Activated naive CD8-positive, alpha-beta T cell (primary cell): ENCODE results near the gene VANGL2.
"Not testable (repeated sequence)": the region's sequence is repeated elsewhere in the genome, so short reads cannot be mapped to it uniquely, and the experiment has no call there.

Experiments used
- H3K27ac Mint-ChIP-seq: one replicate; pipeline ENCODE4 v1.8.0; 2021; ENCODE audit warnings: mixed read lengths
- H3K27me3 Mint-ChIP-seq: one replicate; pipeline ENCODE4 v1.8.0; 2021; ENCODE audit warnings: mixed read lengths
- H3K36me3 Mint-ChIP-seq: one replicate; pipeline ENCODE4 v1.8.0; 2021; ENCODE audit warnings: mixed read lengths
- H3K4me1 Mint-ChIP-seq: one replicate; pipeline ENCODE4 v1.8.0; 2021; ENCODE audit warnings: low read depth, mixed read lengths
- H3K4me3 Mint-ChIP-seq: one replicate; pipeline ENCODE4 v1.8.0; 2021; ENCODE audit warnings: mild to moderate bottlenecking, mixed read lengths
- H3K9me3 Mint-ChIP-seq: one replicate; pipeline ENCODE4 v1.8.0; 2021; ENCODE audit warnings: low read depth, mixed read lengths

Gene VANGL2

DNA sequence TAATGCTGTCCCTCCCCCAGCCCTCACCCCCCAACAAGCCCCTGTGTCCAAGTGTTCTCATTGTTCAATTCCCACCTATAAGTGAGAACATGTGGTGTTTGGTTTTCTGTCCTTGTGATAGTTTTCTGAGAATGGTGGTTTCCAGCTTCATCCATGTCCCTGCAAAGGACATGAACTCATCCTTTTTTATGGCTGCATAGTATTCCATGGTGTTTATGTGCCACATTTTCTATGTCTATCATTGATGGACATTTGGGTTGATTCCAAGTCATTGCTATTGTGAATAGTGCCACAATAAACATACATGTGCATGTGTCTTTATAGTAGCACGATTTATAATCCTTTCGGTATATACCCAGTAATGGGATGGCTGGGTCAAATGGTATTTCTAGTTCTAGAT, 15.6 kb upstream of the VANGL2 start:
- not testable (repeated sequence) for H3K36me3 Mint-ChIP-seq, H3K4me1 Mint-ChIP-seq, H3K4me3 Mint-ChIP-seq, H3K27me3 Mint-ChIP-seq, H3K27ac Mint-ChIP-seq, H3K9me3 Mint-ChIP-seq

DNA sequence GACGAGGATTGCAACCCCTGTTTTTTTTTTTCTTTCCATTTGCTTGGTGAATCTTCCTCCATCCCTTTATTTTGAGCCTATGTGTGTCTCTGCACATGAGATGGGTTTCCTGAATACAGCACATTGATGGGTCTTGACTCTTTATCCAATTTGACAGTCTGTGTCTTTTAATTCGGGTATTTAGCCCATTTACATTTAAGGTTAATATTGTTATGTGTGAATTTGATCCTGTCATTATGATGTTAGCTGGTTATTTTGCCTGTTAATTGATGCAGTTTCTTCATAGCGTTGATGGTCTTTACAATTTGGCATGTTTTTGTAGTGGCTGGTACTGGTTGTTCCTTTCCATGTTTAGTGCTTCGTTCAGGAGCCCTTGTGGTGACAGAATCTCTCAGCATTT, 12.0 kb upstream of the VANGL2 start:
- not testable (repeated sequence) for H3K4me1 Mint-ChIP-seq, H3K36me3 Mint-ChIP-seq, H3K9me3 Mint-ChIP-seq, H3K27ac Mint-ChIP-seq, H3K27me3 Mint-ChIP-seq, H3K4me3 Mint-ChIP-seq

DNA sequence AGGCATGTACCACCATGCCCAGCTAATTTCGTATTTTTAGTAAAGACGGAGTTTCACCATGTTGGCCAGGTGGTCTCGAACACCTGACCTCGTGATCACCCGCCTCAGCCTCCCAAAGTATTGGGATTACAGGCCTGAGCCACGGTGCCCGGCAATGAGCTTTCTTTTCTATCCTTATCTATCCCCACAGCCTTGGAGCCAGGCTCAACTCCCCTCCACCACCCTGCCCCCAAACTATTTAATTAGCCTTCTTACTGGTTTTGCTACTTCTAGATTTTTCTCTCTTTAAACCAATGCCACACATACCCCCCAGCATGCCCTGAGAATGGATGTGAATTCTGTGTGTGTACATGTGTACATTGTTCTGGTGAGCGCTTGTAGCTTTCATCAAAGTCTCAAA, 5.7 kb upstream of the VANGL2 start:
- Mint-ChIP-seq H3K27me3 (peaks cover 1% of the 10 kb centered on the region), H3K4me1 (no peaks in the 10 kb centered on the region), H3K36me3 (no peaks in the 10 kb centered on the region), H3K27ac (no peak overlapping the region), H3K9me3 (no peaks in the 10 kb centered on the region), H3K4me3 (no peak overlapping the region)

DNA sequence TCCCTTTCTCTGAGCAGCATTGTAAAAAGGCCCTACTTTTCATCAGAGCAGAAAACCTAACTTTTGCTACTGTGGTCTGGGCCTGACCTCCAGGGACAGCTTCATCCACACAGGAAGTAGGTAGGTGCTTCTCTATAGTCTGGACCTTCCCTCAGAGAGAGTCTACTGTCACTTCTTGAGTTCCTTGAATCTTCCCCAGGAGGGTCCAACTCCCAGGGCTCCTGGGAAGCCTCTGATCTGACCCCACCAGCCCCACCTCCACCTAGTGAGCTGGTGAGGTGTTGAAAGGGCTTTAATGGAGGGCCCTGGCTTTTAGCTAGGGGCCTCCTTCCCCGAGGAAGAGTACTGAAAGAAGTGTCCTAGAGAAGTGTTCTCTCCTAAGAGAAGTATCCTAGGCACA, 2.7 kb upstream of the VANGL2 start:
- Mint-ChIP-seq H3K27me3 (peaks cover 6% of the 10 kb centered on the region), H3K4me1 (peaks cover 11% of the 10 kb centered on the region)

DNA sequence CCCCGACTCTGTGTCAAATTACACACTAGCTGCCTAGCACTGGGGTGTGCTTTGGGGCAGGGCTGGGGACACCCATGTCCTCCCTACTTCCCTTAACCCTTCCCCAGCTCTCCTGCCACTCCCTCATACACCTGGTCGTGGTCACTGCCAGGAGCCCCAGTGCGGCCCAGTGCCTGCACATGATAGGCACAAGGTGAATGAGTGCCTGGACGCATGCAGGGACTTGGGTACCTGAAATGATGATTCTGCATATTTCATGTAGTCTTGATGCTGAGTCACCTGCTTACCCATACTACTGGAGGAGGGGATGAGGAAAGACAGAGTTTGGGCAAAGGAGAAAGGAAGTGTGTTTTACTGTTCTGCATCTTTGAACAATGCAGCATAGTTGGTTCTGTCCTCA, 1.5 kb upstream of the VANGL2 start:
- Mint-ChIP-seq H3K4me3 (peak overlapping the region; percentile 48), H3K27ac (no peak overlapping the region), H3K4me1 (peaks cover 11% of the 10 kb centered on the region), H3K9me3 (no peaks in the 10 kb centered on the region), H3K27me3 (peaks cover 6% of the 10 kb centered on the region), H3K36me3 (no peaks in the 10 kb centered on the region)

More for the DNA sequence above, 2.7 kb upstream of the VANGL2 start:
- no peak overlapping the region for H3K4me3 Mint-ChIP-seq
- no peak overlapping the region for H3K27ac Mint-ChIP-seq
- H3K9me3 Mint-ChIP-seq: no peaks in the 10 kb centered on the region
- H3K36me3 Mint-ChIP-seq: no peaks in the 10 kb centered on the region

DNA sequence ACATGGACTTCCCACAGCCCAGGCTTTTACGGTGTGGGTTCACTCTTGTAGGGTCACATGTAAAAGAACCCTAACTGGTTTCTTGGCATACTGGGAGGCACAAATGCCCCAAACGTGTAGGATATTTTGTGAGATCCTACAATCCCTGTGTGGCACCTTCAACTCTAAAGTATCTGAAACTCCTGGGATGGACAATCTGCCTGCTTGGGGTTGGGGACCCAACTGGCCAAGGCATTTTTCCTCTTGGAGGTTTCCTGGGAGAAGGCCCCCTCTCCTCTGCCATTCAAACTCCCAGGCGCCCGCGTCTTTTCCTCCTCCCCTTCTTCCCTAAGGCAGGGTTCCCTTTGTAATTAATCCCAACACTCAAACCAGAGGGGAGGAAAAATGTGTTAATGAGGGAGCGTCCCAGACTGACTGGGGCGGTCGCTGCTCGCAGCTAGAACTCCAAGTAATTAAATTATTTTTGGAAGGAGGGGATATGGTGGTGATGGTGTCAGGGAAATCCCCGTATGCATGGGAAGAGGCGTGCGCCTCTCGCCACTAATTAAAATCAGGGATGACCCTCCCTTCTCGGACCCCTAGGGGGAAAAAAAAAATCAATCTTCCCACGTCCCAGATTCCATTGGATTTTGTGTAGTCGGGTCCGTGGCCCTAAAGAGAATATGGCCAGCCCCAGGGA, 681 bp upstream of the VANGL2 start:
- Mint-ChIP-seq H3K36me3 (no peaks in the 10 kb centered on the region), H3K4me1 (peaks cover 11% of the 10 kb centered on the region), H3K27ac (no peak overlapping the region), H3K27me3 (peaks cover 6% of the 10 kb centered on the region), H3K9me3 (no peaks in the 10 kb centered on the region), H3K4me3 (peak overlapping the region; percentile 48)

DNA sequence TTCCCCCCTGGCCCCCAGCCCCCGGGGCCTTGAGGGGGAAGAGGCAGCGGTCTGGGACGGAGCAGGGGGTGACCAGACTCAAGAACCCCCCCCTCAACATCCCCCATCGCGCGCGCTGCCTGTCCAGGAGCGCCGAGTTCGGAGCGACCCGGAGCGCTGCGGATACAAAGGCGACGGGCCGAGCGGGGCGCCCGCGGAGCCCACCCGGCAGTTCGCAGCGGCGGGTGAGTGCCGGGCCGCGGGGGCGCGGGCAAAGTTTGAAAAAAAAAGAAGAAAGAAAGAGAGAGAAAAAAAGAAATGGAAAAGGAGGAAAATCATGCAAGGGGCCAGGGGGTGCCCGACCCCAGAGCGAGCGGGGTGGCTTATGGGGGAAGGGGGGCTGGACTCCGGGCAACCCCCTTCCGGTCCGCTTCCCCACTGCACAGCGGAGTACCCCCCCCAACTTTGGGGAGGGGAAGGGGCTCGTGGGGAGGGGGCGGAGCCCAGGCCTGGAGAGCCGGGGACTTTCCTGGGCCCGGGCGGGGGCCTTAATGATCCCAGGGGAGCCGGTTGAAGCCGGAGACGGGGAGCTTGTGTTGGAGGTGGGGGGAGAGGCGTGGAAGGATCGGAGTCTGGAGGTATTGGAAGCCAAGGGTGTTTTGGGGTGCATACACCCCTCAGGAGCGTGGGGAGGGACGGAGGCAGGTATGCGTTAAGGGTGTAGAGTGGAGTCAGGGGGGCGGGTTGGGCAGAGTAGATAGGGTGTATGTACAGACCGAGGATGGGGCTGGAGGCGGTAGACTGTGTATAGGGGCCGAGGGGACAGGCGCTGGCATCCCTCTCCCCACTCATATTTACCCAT, 502 bp downstream of the VANGL2 start:
- no peaks in the 10 kb centered on the region for H3K9me3 Mint-ChIP-seq
- H3K27me3 Mint-ChIP-seq: peaks cover 6% of the 10 kb centered on the region
- peak overlapping the region; percentile 13 for H3K27ac Mint-ChIP-seq
- peak overlapping the region; percentile 80 for H3K4me3 Mint-ChIP-seq
- peaks cover 11% of the 10 kb centered on the region for H3K4me1 Mint-ChIP-seq
- no peaks in the 10 kb centered on the region for H3K36me3 Mint-ChIP-seq

DNA sequence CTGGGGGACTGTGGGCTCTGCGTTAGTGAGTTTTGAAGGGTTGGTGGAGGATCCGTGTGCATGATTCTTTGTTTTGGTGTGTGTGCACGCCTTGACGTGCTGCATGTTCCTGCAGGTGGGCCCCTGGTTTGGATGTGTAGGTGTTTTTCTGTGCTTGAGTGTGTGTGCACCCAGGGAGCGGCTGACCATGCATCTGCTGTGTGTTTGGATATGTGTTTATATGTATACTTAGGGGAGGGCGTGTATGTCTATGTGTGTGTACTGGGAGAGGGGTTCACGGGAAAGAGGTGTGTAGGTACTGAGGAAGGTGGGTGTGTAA, 1.1 kb downstream of the VANGL2 start:
- Mint-ChIP-seq H3K4me1 (peaks cover 11% of the 10 kb centered on the region), H3K4me3 (peak overlapping the region; percentile 80), H3K9me3 (no peaks in the 10 kb centered on the region), H3K27me3 (peaks cover 5% of the 10 kb centered on the region), H3K27ac (no peak overlapping the region), H3K36me3 (no peaks in the 10 kb centered on the region)

DNA sequence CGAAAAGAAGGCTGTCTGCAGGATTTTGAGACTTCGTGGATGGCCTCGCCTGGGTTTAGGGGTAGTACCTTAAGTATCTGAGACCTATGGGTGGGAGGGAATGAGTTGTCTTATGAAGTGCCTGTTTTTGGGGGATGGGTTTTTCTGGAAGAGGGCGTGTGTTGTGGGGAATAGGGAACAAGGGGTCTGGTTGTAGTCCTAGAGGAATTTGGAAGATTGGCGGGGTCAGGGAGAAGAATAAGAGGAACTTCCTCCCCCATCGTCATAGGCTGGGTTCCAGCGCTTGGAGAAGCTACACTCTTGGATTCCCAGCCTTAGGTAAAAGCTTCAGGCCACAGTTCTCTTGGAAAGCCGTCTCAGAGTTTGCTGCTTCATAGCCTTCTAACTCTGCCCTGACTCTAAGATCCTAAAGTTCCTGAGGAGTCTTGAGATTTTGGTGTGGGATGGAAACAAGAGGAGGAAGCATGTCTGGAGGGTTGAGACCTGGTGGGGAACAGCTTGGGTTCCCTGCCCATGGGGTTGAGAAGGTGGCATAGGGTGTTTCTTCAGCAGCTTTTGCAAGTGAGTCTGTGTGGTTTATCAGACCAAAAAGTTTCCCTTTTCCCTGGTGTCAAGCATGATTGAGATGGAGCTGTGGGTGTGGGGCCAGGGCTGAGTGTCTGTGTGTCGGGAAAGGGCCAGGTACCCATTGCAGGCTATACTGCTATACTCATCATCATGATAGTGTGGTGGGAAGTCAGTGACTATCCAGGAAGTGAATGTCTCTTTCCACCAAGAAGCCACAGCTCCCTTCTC, 1.8 kb downstream of the VANGL2 start:
- H3K27ac Mint-ChIP-seq: no peak overlapping the region
- H3K4me1 Mint-ChIP-seq: peaks cover 11% of the 10 kb centered on the region

DNA sequence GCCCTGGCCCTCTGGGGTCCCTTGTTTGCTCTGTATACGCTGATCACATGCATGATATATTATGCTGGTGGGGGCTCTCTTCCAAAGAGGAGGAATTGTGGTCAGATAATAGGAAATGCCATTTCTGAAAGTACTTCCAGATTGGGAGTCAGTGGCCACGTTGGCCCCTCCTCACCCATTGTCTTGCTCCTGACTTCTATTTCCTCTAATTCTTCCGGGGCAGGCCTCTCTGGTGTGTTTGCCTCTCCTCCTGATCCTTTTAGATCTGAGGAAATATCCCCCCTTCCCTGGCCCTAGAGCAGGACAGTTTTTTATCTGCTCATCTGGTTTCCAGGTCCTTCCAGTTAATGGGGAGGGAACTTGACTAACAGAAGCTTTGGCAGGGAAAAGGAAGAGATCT, 2.9 kb downstream of the VANGL2 start:
- Mint-ChIP-seq H3K4me1 (peaks cover 11% of the 10 kb centered on the region), H3K27ac (no peak overlapping the region), H3K27me3 (peaks cover 5% of the 10 kb centered on the region), H3K4me3 (no peak overlapping the region), H3K9me3 (no peaks in the 10 kb centered on the region), H3K36me3 (no peaks in the 10 kb centered on the region)

More for the DNA sequence above, 1.8 kb downstream of the VANGL2 start:
- Mint-ChIP-seq H3K4me3 (peak overlapping the region; percentile 80), H3K36me3 (no peaks in the 10 kb centered on the region), H3K9me3 (no peaks in the 10 kb centered on the region), H3K27me3 (peaks cover 5% of the 10 kb centered on the region)

DNA sequence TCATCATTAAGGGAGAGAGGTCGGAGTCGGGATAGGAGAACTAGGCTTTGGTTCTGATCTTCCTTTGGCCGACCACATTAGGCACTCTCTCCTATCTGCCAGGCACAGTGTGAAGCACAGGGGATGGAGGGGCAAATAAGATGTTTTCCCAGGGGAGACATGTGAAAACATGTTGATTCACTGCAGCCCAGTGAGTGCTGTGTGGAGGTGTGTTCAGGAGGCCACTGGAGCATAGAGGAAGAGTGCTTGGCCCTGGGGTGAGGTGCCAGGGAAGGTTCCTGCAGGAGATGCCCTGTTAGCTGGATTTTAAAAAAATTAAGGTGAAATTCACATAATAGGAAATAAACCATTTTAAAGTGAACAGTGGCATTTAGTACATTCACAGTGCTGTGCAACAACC, 3.7 kb downstream of the VANGL2 start:
- H3K4me1 Mint-ChIP-seq: peaks cover 11% of the 10 kb centered on the region
- H3K27ac Mint-ChIP-seq: no peak overlapping the region
- no peaks in the 10 kb centered on the region for H3K9me3 Mint-ChIP-seq
- H3K4me3 Mint-ChIP-seq: no peak overlapping the region
- H3K36me3 Mint-ChIP-seq: no peaks in the 10 kb centered on the region
- H3K27me3 Mint-ChIP-seq: peaks cover 5% of the 10 kb centered on the region

DNA sequence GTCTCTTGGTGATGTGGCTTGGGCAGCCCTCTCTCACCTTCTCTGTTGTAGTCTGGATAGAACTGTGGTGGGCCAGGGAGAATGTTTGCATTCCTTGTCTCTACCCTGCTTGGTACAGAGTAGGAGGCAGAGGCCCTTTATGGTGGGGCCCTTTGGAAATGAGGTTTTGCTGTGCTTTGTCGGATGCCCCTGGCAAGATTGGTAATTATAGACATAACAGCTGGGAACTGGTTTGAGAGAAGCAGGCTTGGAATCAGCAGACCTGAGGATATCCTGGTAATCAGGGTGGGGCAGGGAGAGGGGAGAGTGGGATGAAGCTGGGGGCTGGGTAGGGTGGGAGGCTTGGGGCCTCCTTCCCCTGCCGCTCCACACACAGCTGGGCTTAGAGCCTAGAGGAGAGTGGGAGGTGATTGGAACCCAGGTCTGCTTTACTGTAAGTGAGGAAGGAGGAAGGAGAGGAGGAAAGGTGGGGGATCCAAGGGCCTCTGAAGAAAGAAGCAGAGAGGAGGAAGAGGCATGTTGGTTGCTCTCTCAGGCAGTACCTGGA, 5.0 kb downstream of the VANGL2 start:
- peaks cover 11% of the 10 kb centered on the region for H3K4me1 Mint-ChIP-seq
- H3K27me3 Mint-ChIP-seq: peaks cover 5% of the 10 kb centered on the region
- peak overlapping the region; percentile 5 for H3K27ac Mint-ChIP-seq
- no peaks in the 10 kb centered on the region for H3K36me3 Mint-ChIP-seq
- H3K9me3 Mint-ChIP-seq: no peaks in the 10 kb centered on the region
- no peak overlapping the region for H3K4me3 Mint-ChIP-seq

DNA sequence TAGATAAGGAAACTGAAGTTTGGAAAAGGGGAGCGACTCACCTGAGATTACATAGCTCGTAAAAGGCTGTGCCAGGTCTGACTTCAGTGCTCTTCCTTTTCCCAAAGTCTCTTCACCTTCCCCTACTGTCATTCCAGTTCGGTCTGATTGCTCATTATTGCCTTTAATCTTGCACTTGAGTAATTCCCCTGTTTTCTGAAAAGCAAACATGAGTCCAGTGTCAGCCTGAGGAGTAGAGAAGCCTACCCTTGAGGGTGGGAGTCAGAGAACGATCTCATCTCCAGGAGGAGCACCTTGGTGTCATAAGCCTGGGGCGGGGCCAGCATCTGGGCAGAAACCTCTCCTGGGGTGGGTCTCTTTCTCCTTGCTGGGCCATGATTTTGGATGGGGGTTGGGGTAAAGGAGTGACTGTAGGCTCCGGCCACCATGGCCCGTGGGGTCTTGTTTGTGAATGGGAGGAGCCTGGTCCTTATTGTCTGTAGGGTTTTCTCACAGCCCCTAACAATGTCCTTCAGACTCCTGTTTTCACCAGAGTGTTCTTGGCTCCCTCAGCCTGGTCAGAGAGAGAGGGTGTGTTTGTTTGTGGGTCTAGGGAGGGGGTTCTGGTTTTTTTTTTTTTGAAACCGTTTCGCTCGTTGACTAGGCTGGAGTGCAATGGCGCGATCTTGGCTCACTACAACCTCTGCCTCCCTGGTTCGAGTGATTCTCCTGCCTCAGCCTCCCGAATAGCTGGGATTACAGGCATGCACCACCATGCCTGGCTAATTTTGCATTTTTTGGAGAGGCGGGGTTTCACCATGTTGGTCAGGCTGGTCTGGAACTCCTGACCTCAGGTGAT, 6.0 kb downstream of the VANGL2 start:
- Mint-ChIP-seq H3K9me3 (no peaks in the 10 kb centered on the region), H3K4me1 (peaks cover 7% of the 10 kb centered on the region), H3K27ac (no peak overlapping the region), H3K36me3 (no peaks in the 10 kb centered on the region), H3K27me3 (peaks cover 5% of the 10 kb centered on the region), H3K4me3 (no peak overlapping the region)
